ENCODE measurements around the gene CRYBB2.
"Not testable (repeated sequence)": the region's sequence is repeated elsewhere in the genome, so short reads cannot be mapped to it uniquely, and the experiment has no call there.

DNA sequence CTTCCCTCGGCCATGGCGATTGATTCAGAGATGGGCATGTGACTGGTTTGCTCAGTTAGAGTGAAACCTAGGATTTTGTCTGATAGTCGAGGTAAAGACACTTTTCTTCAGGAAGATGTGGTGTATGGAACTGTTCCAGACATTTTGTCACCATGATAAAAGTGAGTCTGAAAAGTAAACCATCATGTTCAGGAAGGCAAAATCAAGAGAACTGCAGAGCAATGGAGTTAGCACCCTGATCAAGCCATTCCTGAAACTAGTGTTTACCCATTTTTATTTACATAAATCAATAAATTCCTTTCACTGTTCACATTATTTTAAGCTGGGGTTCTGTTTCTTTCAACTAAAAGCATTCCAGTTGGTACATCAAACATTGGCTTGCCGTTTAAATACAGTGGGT, 53.8 kb downstream of the CRYBB2 start:
- TF ChIP-seq, protein P1, sequence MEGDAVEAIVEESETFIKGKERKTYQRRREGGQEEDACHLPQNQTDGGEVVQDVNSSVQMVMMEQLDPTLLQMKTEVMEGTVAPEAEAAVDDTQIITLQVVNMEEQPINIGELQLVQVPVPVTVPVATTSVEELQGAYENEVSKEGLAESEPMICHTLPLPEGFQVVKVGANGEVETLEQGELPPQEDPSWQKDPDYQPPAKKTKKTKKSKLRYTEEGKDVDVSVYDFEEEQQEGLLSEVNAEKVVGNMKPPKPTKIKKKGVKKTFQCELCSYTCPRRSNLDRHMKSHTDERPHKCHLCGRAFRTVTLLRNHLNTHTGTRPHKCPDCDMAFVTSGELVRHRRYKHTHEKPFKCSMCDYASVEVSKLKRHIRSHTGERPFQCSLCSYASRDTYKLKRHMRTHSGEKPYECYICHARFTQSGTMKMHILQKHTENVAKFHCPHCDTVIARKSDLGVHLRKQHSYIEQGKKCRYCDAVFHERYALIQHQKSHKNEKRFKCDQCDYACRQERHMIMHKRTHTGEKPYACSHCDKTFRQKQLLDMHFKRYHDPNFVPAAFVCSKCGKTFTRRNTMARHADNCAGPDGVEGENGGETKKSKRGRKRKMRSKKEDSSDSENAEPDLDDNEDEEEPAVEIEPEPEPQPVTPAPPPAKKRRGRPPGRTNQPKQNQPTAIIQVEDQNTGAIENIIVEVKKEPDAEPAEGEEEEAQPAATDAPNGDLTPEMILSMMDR (IDR thresholded peaks at IDR 0.05) = not testable (repeated sequence)
- TF ChIP-seq RAD21 (IDR thresholded peaks at IDR 0.05; ENCODE audit: low read length); GABPA (IDR thresholded peaks at IDR 0.05; ENCODE audit: low read depth); FOSL2 (IDR thresholded peaks at IDR 0.05; ENCODE audit: borderline replicate concordance, low read depth); TCF12 (IDR thresholded peaks at IDR 0.05); POLR2AphosphoS5 (IDR thresholded peaks at IDR 0.05; ENCODE audit: low read depth, low read length); TAF1 (IDR thresholded peaks at IDR 0.05; ENCODE audit: borderline replicate concordance, low read depth, low read length): not testable (repeated sequence)

Data from SK-N-SH (cell line).